Epithelial cell of esophagus (primary cell): ENCODE measurements around the gene CDC42BPA.

Experiments used
- DNase-seq: peaks from one replicate; pipeline ENCODE4 v3.0.0; 2010; ENCODE audit warnings: low read depth
- H3K4me3 ChIP-seq: 2 replicates; pipeline ENCODE4 v1.5.1; 2011; ENCODE audit warnings: mild to moderate bottlenecking, low read length, control low read depth
- TF ChIP-seq, protein P1 (sequence below): IDR thresholded peaks from 2 replicates; pipeline ENCODE4 v1.5.1; 2011; ENCODE audit warnings: low read depth, mild to moderate bottlenecking, low read length, control low read depth, inconsistent platforms; ENCODE audit not compliant: insufficient read depth; ENCODE audit errors: missing control alignments

Gene CDC42BPA

DNA sequence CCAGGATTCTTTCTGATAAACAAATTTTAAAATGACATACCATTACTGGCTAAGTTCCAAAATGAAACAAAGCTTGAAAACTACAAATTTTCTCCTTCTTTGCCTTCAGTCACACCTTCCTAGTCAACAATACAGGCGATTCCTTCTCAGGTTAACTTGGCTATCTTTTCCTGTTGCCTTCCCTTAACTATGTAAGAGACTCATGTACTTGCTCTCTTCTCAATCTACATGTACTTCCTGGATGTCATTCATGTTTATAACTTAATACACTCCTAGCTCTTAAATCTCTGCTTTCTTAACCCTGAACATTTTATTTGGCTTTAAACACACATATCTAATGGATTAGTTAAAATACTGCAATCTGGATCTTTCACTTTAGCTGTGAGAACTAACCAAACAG is 281.2 kb downstream of the CDC42BPA start:
- no peak for DNase-seq
- TF ChIP-seq, protein P1, sequence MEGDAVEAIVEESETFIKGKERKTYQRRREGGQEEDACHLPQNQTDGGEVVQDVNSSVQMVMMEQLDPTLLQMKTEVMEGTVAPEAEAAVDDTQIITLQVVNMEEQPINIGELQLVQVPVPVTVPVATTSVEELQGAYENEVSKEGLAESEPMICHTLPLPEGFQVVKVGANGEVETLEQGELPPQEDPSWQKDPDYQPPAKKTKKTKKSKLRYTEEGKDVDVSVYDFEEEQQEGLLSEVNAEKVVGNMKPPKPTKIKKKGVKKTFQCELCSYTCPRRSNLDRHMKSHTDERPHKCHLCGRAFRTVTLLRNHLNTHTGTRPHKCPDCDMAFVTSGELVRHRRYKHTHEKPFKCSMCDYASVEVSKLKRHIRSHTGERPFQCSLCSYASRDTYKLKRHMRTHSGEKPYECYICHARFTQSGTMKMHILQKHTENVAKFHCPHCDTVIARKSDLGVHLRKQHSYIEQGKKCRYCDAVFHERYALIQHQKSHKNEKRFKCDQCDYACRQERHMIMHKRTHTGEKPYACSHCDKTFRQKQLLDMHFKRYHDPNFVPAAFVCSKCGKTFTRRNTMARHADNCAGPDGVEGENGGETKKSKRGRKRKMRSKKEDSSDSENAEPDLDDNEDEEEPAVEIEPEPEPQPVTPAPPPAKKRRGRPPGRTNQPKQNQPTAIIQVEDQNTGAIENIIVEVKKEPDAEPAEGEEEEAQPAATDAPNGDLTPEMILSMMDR, result no peak

DNA sequence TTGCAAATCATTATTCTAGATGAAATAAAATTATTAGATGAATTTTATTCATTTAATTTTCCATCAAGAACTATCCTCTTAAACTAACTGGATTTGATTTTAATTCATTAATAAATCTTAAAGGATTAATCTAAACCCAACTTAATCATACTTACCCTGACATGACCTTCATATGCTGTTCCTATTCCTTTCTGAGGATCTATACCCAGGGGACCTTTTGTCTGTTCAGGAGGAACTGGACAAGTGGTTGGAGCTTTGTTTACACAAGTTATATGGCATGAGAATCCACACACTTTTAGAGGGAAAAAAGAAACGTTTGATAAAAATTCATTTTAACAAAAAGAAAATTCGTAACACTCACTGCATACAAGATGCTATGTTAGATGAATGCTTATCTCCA is 283.0 kb downstream of the CDC42BPA start:
- TF ChIP-seq, protein P1, result no peak
- DNase-seq, result no peak
- H3K4me3 ChIP-seq, result no peak overlapping the region

More for the DNA sequence above, 281.2 kb downstream of the CDC42BPA start:
- no peak overlapping the region for H3K4me3 ChIP-seq

DNA sequence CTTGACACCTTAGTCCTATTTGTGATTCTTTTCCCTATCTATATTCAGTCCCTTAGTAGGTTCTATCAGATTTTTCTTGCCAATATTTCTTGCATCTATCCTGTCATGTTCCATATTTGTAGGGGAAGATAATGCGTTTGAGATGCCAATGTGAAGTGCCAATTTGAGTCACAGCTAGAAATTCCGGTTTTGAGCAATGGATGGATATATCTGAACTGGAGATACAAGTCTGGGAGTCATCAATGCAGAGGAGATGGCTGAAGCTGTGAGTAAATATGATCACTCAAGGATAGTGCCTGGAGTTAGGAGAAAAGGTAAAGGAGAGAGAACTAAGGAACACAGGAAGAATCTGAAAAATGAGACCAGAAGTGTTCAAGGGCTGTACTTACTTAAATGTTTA is 284.4 kb downstream of the CDC42BPA start:
- no peak overlapping the region for H3K4me3 ChIP-seq
- peak; percentile 82 for DNase-seq
- TF ChIP-seq, protein P1, result no peak

DNA sequence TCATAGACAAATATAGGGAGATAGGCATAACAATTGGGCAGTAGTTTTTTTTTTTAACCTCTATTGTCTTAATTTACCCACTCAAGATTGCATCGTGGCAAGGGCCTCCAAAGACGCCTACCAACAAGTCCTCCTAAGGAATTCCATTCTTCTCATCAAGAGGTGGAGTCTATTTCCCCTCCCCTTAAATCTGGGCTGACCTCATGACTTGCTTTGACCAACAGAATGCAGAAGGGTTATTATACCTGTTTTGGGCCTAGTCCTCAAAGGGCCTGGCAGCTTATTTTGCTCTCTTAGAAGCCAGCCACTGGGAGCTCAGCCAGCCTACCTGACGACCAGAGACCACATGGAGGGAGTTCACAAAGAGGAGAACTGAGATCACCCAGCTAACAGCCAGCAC is 285.9 kb downstream of the CDC42BPA start:
- no peak overlapping the region for H3K4me3 ChIP-seq
- TF ChIP-seq, protein P1, result no peak
- no peak for DNase-seq

DNA sequence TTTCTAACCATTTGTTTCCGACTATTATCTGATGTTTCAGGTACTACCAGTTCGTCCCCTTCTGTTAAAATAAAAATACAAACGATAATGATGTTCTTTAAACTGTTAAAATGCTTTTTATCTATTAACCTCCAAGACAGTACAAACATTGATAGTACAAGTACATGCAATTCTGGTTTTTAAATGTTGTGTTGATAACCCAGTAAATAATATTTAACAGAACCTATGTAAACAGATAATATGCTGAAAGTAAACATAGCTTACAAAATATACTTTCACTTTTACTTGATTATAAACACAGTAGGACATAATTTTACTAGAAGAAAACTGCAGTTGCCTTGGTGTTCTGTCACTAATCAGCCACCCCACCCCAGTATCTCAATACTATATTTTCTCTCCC is 301.3 kb downstream of the CDC42BPA start:
- DNase-seq, result no peak
- TF ChIP-seq, protein P1, result no peak
- no peak overlapping the region for H3K4me3 ChIP-seq

DNA sequence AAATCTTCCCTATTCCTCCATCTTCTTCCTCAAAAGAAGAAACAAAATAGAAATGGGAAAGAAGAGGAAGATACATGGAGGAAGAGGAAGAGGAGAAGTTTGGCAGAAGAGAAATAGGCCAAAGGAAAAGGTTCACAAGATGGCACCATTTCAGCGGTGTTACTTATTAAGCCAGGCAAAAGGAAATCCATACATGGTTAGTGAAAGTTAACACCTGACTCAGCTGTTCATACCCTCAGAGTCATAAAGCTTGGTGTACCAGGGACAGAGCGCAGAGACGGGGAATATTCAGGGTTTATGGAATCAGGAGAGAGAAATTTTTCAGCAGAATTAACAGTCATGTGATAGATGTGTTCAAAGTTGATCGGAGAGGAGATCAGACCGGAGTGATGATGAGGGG is 307.6 kb downstream of the CDC42BPA start:
- DNase-seq, result no peak
- H3K4me3 ChIP-seq, result no peak overlapping the region
- TF ChIP-seq, protein P1, result no peak

DNA sequence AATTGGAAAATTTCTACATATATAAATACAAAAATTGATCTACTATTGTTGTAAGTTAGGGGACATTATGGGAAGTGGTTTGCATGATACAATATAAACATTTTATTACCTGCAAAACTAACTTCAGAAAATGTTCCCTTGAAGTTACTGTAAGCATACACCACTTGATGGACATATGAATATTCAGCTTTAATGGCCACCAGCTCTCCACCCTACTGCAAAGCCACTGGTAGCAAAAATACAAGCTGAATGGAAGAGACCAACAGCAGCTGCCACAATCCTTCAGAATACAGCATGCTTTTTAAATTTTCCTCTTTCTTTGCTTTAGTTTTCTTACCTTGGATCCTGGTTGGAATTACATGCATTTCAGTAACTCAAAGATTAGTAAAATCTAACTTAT is 308.4 kb downstream of the CDC42BPA start:
- TF ChIP-seq, protein P1, result no peak
- no peak for DNase-seq
- H3K4me3 ChIP-seq, result no peak overlapping the region
